Ovary (tissue), 3 donors: ENCODE data around the gene ATOH7.
"Not testable (repeated sequence)": the region's sequence is repeated elsewhere in the genome, so short reads cannot be mapped to it uniquely, and the experiment has no call there.

Experiments used
- CTCF ChIP-seq, 3 donors: fragments of 450-650 bp in 2 of 3; fragments of 200-600 bp in 1 of 3; IDR thresholded peaks; one replicate each; pipeline versions ENCODE4 v1.5.1 to v1.8.0; 2016 to 2022; ENCODE audit warnings: antibody characterized with exemption in 3 of 3, mild to moderate bottlenecking in 1 of 3
- EP300 ChIP-seq: sonication (generic); formaldehyde crosslinking; IDR thresholded peaks from one replicate; pipeline ENCODE4 v1.6.1; 2017; ENCODE audit warnings: antibody characterized with exemption
- POLR2A ChIP-seq: fragments of 450-650 bp; IDR thresholded peaks from one replicate; pipeline ENCODE4 v1.6.1; 2017; ENCODE audit warnings: antibody characterized with exemption, mild to moderate bottlenecking, moderate library complexity
- donor health status: DM: no; HTN: no; CAD: no.

- not testable (repeated sequence) for TF ChIP-seq CTCF (IDR thresholded peaks at IDR 0.05); POLR2A; EP300
These were observed 36.1 kb downstream of the ATOH7 start for GRCh38 chr10:68195776-68196175.
